HepG2 (cell line): ENCODE measurements around the gene CIROP. TPM values are rescaled to one million over a fixed set of nuclear protein-coding genes. Genes with fewer than 3 reads are reported as not detected.

Experiments
- ATAC-seq: fragments of 200-7000 bp; cut with Tn5 transposase; 3 replicates; pipeline ENCODE4 v1.9.1; 2020; ENCODE audit warnings: mild to moderate bottlenecking, moderate library complexity
- BruUV-seq: library from RNA; stranded (reverse); fragments of 400-500 nt; replicated peaks from 2 replicates; lab custom pipeline; 2021; lab: Mats Ljungman, UMichigan
- CTCF ChIA-PET: fragments of 300-600 bp; formaldehyde crosslinking; extraction: SDS; loops from one replicate; lab custom pipeline; 2021; ENCODE audit warnings: low total read pairs, inconsistent platforms, low intra/inter-chr PET ratio; lab: Yijun Ruan, JAX
- POLR2A ChIA-PET: fragments of 350-600 bp; sonication (Branson Sonifier 250); formaldehyde crosslinking; loops from one replicate; lab custom pipeline; 2020; ENCODE audit warnings: antibody characterized with exemption, inconsistent platforms; lab: Yijun Ruan, JAX
- DNase-seq: peaks from one replicate; pipeline ENCODE4 v3.0.0-alpha.2; 2015; ENCODE audit warnings: low spot score
- FAIRE-seq: peaks from 3 replicates; lab custom pipeline; 2011; peaks lifted over from hg19 to GRCh38; lab: Jason Lieb, UNC
- H2AFZ ChIP-seq: one replicate; pipeline ENCODE4 v1.6.1; 2011; ENCODE audit warnings: low read length, inconsistent platforms
- H3K27ac ChIP-seq: fragments of 300-600 bp; 3 replicates; pipeline ENCODE4 v1.8.0; 2011; ENCODE audit warnings: mixed run types, mild to moderate bottlenecking, mixed read lengths, low read length, inconsistent platforms; ENCODE audit not compliant: insufficient read depth; ENCODE audit errors: extremely low read length
- H3K27me3 ChIP-seq, 2 experiments: fragments of 200-600 bp in 1 of 2; 2 replicates in 1 of 2; 3 replicates in 1 of 2; pipeline versions ENCODE4 v1.6.0 to v1.8.0; 2011; ENCODE audit warnings: low read length in 2 of 2, mild to moderate bottlenecking in 2 of 2, moderate library complexity in 2 of 2, inconsistent platforms in 1 of 2; ENCODE audit not compliant: insufficient read depth in 2 of 2, control insufficient read depth in 1 of 2
- H3K36me3 ChIP-seq, 2 experiments: fragments of 200-600 bp in 1 of 2; replicated peaks in 1 of 2; 2 replicates in 1 of 2; 3 replicates in 1 of 2; pipeline versions ENCODE4 v1.5.1 to v1.8.0; 2011; ENCODE audit warnings: low read length in 2 of 2, inconsistent platforms in 1 of 2; ENCODE audit not compliant: insufficient read depth in 2 of 2, control insufficient read depth in 1 of 2
- H3K4me1 ChIP-seq: 2 replicates; pipeline ENCODE4 v1.5.1; 2012; ENCODE audit warnings: low read length, inconsistent platforms; ENCODE audit not compliant: insufficient read depth
- H3K4me2 ChIP-seq: 2 replicates; pipeline ENCODE4 v1.6.0; 2011; ENCODE audit warnings: low read depth, low read length, inconsistent platforms
- H3K4me3 ChIP-seq, 3 experiments: fragments of 200-600 bp in 1 of 3; sonication (generic), shearing (Covaris generic) in 1 of 3; replicated peaks in 1 of 3; 2 replicates each; pipeline ENCODE4 v1.5.1; 2011 to 2016; ENCODE audit warnings: low read length in 3 of 3, inconsistent platforms in 2 of 3, low read depth in 2 of 3, mild to moderate bottlenecking in 2 of 3, control low read depth in 1 of 3, mixed read lengths in 1 of 3; ENCODE audit not compliant: insufficient read depth in 1 of 3
- H3K79me2 ChIP-seq: one replicate; pipeline ENCODE4 v1.6.1; 2011; ENCODE audit warnings: low read length, inconsistent platforms; ENCODE audit not compliant: insufficient read depth
- H3K9ac ChIP-seq: 2 replicates; pipeline ENCODE4 v1.6.0; 2011; ENCODE audit warnings: mild to moderate bottlenecking, low read depth, low read length, inconsistent platforms; ENCODE audit not compliant: insufficient read depth
- H3K9me3 ChIP-seq: 2 replicates; pipeline ENCODE4 v1.5.1; 2012; ENCODE audit warnings: mild to moderate bottlenecking, low read length
- H4K20me1 ChIP-seq: 2 replicates; pipeline ENCODE4 v1.6.0; 2011; ENCODE audit warnings: inconsistent platforms, mild to moderate bottlenecking, low read length, moderate library complexity; ENCODE audit not compliant: insufficient read depth
- HHEX ChIP-seq: IDR thresholded peaks from 2 replicates; pipeline ENCODE4 v1.6.1; 2016; ENCODE audit warnings: control low read depth
- HMG20A ChIP-seq: IDR thresholded peaks from 2 replicates; pipeline ENCODE4 v1.6.1; 2016; ENCODE audit warnings: borderline replicate concordance
- PAWR ChIP-seq: sonication (generic); formaldehyde crosslinking; IDR thresholded peaks from 2 replicates; pipeline ENCODE4 v1.4.0; 2020; ENCODE audit warnings: missing genetic modification reagents, mild to moderate bottlenecking, borderline replicate concordance
- PHF21A ChIP-seq: sonication (generic); formaldehyde crosslinking; IDR thresholded peaks from 2 replicates; pipeline ENCODE4 v1.5.0; 2020; ENCODE audit warnings: mild to moderate bottlenecking, missing genetic modification reagents
- POLR2A ChIP-seq, 2 experiments: IDR thresholded peaks; 2 replicates each; pipeline ENCODE4 v1.6.1; 2011; ENCODE audit warnings: low read depth in 2 of 2, low read length in 2 of 2, mild to moderate bottlenecking in 1 of 2, moderate library complexity in 1 of 2; ENCODE audit not compliant: insufficient read depth in 1 of 2
- POLR2AphosphoS2 ChIP-seq: IDR thresholded peaks from 2 replicates; pipeline ENCODE4 v1.6.1; 2011; ENCODE audit warnings: low read depth, low read length, improper control_type of control experiment
- POLR2G ChIP-seq: fragments of 200-400 bp; formaldehyde crosslinking; IDR thresholded peaks from 2 replicates; pipeline ENCODE4 v1.6.1; 2018; ENCODE audit warnings: mild to moderate bottlenecking, low read depth, low read length, moderate library complexity
- PRPF4 ChIP-seq: fragments of 200-400 bp; formaldehyde crosslinking; IDR thresholded peaks from 2 replicates; pipeline ENCODE4 v1.6.1; 2016; ENCODE audit warnings: low read length, low read depth; ENCODE audit not compliant: poor library complexity, severe bottlenecking
- RBM22 ChIP-seq: fragments of 200-400 bp; formaldehyde crosslinking; optimal IDR thresholded peaks from 2 replicates; pipeline ENCODE3; 2017; ENCODE audit warnings: mild to moderate bottlenecking, low read length, moderate library complexity
- SNAPC2 ChIP-seq: sonication (generic); formaldehyde crosslinking; IDR thresholded peaks from 2 replicates; pipeline ENCODE4 v1.8.1; 2022; ENCODE audit warnings: mild to moderate bottlenecking, missing genetic modification reagents
- SOX5 ChIP-seq: IDR thresholded peaks from 2 replicates; pipeline ENCODE4 v1.6.1; 2016; ENCODE audit warnings: borderline replicate concordance
- TARDBP ChIP-seq: sonication (generic); formaldehyde crosslinking; IDR thresholded peaks from 2 replicates; pipeline ENCODE4 v1.8.0; 2022; ENCODE audit warnings: mild to moderate bottlenecking, missing genetic modification reagents
- TCF7 ChIP-seq: sonication (generic); IDR thresholded peaks from 2 replicates; pipeline ENCODE4 v1.6.1; 2016; ENCODE audit warnings: antibody characterized with exemption, low read depth
- TEAD3 ChIP-seq: optimal IDR thresholded peaks from 2 replicates; pipeline ENCODE3; 2016; ENCODE audit warnings: borderline replicate concordance
- ZBTB7A ChIP-seq: sonication (generic); formaldehyde crosslinking; IDR thresholded peaks from 2 replicates; pipeline ENCODE4 v1.8.0; 2022; ENCODE audit warnings: mild to moderate bottlenecking, missing genetic modification reagents
- ZNF432 ChIP-seq: sonication (generic); formaldehyde crosslinking; IDR thresholded peaks from 2 replicates; pipeline ENCODE4 v1.5.0; 2020; ENCODE audit warnings: missing genetic modification reagents, mild to moderate bottlenecking, borderline replicate concordance
- ZNF441 ChIP-seq: sonication (generic); formaldehyde crosslinking; IDR thresholded peaks from 2 replicates; pipeline ENCODE4 v1.7.0; 2021; ENCODE audit warnings: missing genetic modification reagents, borderline replicate concordance
- ZNF768 ChIP-seq: sonication (generic); formaldehyde crosslinking; IDR thresholded peaks from 2 replicates; pipeline ENCODE4 v1.4.0; 2020; ENCODE audit warnings: missing genetic modification reagents
- ZNF839 ChIP-seq: sonication (generic); formaldehyde crosslinking; IDR thresholded peaks from 2 replicates; pipeline ENCODE4 v1.4.0; 2020; ENCODE audit warnings: missing genetic modification reagents, mild to moderate bottlenecking, borderline replicate concordance
- WGBS: methylation state at CpG from one replicate; pipeline ENCODE4 v1.1.6; 2017; ENCODE audit warnings: low lambda C conversion rate; 5-methylcytosine and 5-hydroxymethylcytosine counted together
- in situ Hi-C: cut with HindIII; loops from 2 replicates; pipeline ENCODE4 v1.10.0; 2017; ENCODE audit warnings: low pct_unique_long_range_greater_than_20kb; ENCODE audit not compliant: extremely low pct_ligation_motif_present
- intact Hi-C: fragments of 100-400 bp; cut with micrococcal nuclease; formaldehyde crosslinking; loops from one replicate; pipeline ENCODE4 v1.10.0; 2022; ENCODE audit not compliant: unreplicated experiment
- polyA plus RNA-seq, 8 experiments: library from polyadenylated mRNA; depleted of rRNA in 3 of 8; stranded (reverse) in 7 of 8; unstranded in 1 of 8; fragments of >200 nt; fragmentation: Illumina TruSeq in 4 of 8; extraction: Trizol in 4 of 8; gene quantifications; 2 replicates each; pipeline versions ENCODE4 v1.2.1 to v1.2.3, GENCODE V29; 2011 to 2016; ENCODE audit warnings: low read depth in 4 of 8, missing spikeins in 1 of 8, mixed read lengths in 1 of 8; ENCODE audit not compliant: insufficient read depth in 1 of 8
- total RNA-seq, 5 experiments: library from RNA; depleted of rRNA; stranded (reverse); fragments of >200 nt; fragmentation: Illumina TruSeq; extraction: Trizol; gene quantifications; 2 replicates each; pipeline ENCODE4 v1.2.3, GENCODE V29; 2016; ENCODE audit warnings: low read depth in 1 of 5
- TF ChIP-seq, protein P1 (sequence below): IDR thresholded peaks from 2 replicates; pipeline ENCODE4 v1.6.1; 2016; ENCODE audit warnings: missing compliant biosample characterization, missing genetic modification reagents, borderline replicate concordance
- TF ChIP-seq, protein P2 (sequence below): sonication (generic); formaldehyde crosslinking; IDR thresholded peaks from 2 replicates; pipeline ENCODE4 v1.4.0; 2020; ENCODE audit warnings: mild to moderate bottlenecking, missing genetic modification reagents
- TF ChIP-seq, protein P3 (sequence below): IDR thresholded peaks from 2 replicates; pipeline ENCODE4 v1.6.1; 2018; ENCODE audit warnings: missing genetic modification reagents

CIROP gene
- total and polyA plus RNA-seq, 2 of the 13 experiments (the other 11 are each of a cell fraction or from before 2014, with no cell fraction given): 0.07 TPM; not detected in 1

DNA sequence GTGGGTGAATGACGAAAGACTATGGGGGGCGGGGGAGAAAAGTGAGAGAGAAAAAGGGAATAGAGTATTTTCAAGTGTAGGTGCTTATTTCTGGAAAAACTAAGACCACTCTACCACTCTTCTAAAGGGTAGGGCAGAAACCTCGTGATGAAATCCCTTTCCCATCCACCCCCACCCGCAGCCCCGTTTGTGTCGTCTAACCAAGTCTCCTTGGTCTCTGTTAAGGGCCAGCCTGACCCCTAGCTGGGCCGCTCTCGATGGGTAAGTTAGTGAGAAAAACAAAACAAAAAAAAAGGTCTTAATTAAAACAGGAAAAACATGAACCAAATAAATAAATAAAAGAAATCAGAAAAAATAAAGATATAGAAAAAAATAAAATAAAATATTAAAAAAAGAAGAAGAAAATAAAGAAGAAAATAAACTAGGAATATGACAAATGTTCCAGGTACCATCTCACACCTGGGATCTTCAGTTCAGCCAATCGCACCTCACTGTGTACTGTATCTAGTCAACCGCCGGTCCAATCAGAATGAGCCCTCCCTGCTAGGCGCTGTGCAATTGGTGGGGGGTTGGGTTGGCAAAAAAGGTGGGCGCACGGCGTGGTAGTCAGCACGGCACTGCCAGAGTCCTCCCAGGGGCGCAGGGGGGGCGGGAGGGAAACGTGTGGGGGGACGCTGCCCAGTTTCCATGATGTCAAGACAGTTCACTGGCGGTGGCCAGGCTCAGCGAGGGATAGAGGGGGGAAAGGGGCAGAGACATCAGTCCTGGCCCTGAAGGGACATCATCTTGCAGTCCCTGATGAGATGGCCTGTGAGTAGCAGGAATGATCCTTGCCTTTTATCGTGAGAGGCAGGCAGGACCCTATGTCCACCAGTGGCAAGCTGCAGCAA is 37.7 kb downstream of the CIROP start:
- intact Hi-C loops: no loop called here
- POLR2A ChIA-PET: interaction anchor here (1.9 to 2.0 kb wide), 2 partner anchors 60 to 72 kb away, joined by 10 to 39 read pairs; no protein-coding TSS in a partner anchor
- in situ Hi-C loops: loop anchor here (5.0 kb wide), 1 partner anchor 40 kb away; no protein-coding TSS in a partner anchor
- TF ChIP-seq HHEX (CRISPR knock-in tag) (no peak), POLR2G (0 out of 2 replicates have a peak, but pooled peaks have one; percentile 18), PAWR (CRISPR knock-in tag) (no peak), POLR2A (IDR thresholded peaks at IDR 0.05; ENCODE audit: insufficient read depth in 1 of 2, low read depth in 2 of 2, low read length in 2 of 2) (no peak), TARDBP (CRISPR knock-in tag) (0 out of 2 replicates have a peak, but pooled peaks have one; percentile 23), ZNF432 (CRISPR knock-in tag) (0 out of 2 replicates have a peak, but pooled peaks have one; percentile 16), SNAPC2 (CRISPR knock-in tag) (no peak), POLR2AphosphoS2 (no peak), SOX5 (CRISPR knock-in tag) (no peak), TEAD3 (peak; percentile 4), PHF21A (CRISPR knock-in tag) (no peak), ZNF768 (CRISPR knock-in tag) (no peak), TCF7 (no peak), ZBTB7A (CRISPR knock-in tag) (no peak), HMG20A (CRISPR knock-in tag) (no peak), ZNF839 (CRISPR knock-in tag) (peak; percentile 38; the same call in 1 of the 2 replicates), ZNF441 (CRISPR knock-in tag) (no peak), PRPF4 (peak; percentile 19), RBM22 (peak; percentile 19)
- TF ChIP-seq, protein P1, sequence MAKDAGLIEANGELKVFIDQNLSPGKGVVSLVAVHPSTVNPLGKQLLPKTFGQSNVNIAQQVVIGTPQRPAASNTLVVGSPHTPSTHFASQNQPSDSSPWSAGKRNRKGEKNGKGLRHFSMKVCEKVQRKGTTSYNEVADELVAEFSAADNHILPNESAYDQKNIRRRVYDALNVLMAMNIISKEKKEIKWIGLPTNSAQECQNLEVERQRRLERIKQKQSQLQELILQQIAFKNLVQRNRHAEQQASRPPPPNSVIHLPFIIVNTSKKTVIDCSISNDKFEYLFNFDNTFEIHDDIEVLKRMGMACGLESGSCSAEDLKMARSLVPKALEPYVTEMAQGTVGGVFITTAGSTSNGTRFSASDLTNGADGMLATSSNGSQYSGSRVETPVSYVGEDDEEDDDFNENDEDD (CRISPR knock-in tag): 0 out of 2 replicates have a peak, but pooled peaks have one; percentile 19
- TF ChIP-seq, protein P2, sequence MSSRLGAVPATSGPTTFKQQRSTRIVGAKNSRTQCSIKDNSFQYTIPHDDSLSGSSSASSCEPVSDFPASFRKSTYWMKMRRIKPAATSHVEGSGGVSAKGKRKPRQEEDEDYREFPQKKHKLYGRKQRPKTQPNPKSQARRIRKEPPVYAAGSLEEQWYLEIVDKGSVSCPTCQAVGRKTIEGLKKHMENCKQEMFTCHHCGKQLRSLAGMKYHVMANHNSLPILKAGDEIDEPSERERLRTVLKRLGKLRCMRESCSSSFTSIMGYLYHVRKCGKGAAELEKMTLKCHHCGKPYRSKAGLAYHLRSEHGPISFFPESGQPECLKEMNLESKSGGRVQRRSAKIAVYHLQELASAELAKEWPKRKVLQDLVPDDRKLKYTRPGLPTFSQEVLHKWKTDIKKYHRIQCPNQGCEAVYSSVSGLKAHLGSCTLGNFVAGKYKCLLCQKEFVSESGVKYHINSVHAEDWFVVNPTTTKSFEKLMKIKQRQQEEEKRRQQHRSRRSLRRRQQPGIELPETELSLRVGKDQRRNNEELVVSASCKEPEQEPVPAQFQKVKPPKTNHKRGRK (CRISPR knock-in tag): peak; percentile 44; the same call in 1 of the 2 replicates
- TF ChIP-seq, protein P3, sequence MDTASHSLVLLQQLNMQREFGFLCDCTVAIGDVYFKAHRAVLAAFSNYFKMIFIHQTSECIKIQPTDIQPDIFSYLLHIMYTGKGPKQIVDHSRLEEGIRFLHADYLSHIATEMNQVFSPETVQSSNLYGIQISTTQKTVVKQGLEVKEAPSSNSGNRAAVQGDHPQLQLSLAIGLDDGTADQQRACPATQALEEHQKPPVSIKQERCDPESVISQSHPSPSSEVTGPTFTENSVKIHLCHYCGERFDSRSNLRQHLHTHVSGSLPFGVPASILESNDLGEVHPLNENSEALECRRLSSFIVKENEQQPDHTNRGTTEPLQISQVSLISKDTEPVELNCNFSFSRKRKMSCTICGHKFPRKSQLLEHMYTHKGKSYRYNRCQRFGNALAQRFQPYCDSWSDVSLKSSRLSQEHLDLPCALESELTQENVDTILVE (CRISPR knock-in tag): no peak

More for the DNA sequence above, 37.7 kb downstream of the CIROP start:
- no peak for ATAC-seq
- WGBS: 97% methylated on average over 23 of the region's 23 CpGs
- CTCF ChIA-PET: interaction anchor here (0.7 to 3.1 kb wide), 3 partner anchors 10 to 11 kb away, joined by 4 to 28 read pairs (median 20); partner anchors contain the start of gene CDH24
- Histone ChIP-seq H3K36me3 (peaks cover 52 to 76% of the 10 kb centered on the region in 2 experiments), H3K27ac (no peak overlapping the region), H4K20me1 (peaks cover 12% of the 10 kb centered on the region), H2AFZ (no peak overlapping the region), H3K79me2 (peaks cover 45% of the 10 kb centered on the region), H3K9me3 (no peaks in the 10 kb centered on the region), H3K9ac (no peak overlapping the region), H3K4me1 (peaks cover 43% of the 10 kb centered on the region), H3K4me3 (no peak overlapping the region), H3K4me2 (no peak overlapping the region), H3K27me3 (no peaks in the 10 kb centered on the region; a peak in 1 of 5 replicates)
- FAIRE-seq: no peak
- DNase-seq: no peak
- no TSS peak for BruUV-seq
